Measurements from ENCODE around the gene FRS3.

GRCh38 chr6:41815587-41815986 lies 35.9 kb upstream of the FRS3 start:
- TF ChIP-seq CTCF (IDR thresholded peaks at IDR 0.05), result no peak
- no peak for TF ChIP-seq EP300 (IDR thresholded peaks at IDR 0.05)

Data from tibial nerve (tissue), 4 donors.